ENCODE measurements around the gene FSIP1. TPM values are rescaled to one million over a fixed set of nuclear protein-coding genes. Genes with fewer than 3 reads are reported as not detected.

The FSIP1 gene
- total and polyA plus RNA-seq, 7 donors: 1.1 to 12.6 (median 1.4) TPM

- H3K36me3 ChIP-seq: peaks cover 60 to 100% (median 86%) of the 10 kb centered on the region in 4 donors
- DNase-seq: peak; percentile 66
- WGBS, 2 donors: 68 to 91% methylated on average over 13 of the region's 13 CpGs
- H3K27ac ChIP-seq: peak overlapping the region in 2 of 4 donors; percentile 48 to 97
- no peaks in the 10 kb centered on the region for H3K9me3 ChIP-seq
- TF ChIP-seq CTCF (IDR thresholded peaks at IDR 0.05) (no peak), POLR2AphosphoS5 (IDR thresholded peaks at IDR 0.05) (peak in 1 of 4 donors; percentile 39)
- intact Hi-C loops (cut with DNase I): loop anchor here (10.0 kb wide), 1 partner anchor 275 kb away; no protein-coding TSS in a partner anchor
- H3K27me3 ChIP-seq: no peaks in the 10 kb centered on the region
- H3K4me1 ChIP-seq: peaks cover 0 to 78% (median 62%) of the 10 kb centered on the region in 4 donors
- no peak overlapping the region for H3K4me3 ChIP-seq
Observed at GRCh38 chr15:39589815-39590644, 192.6 kb downstream of the FSIP1 start.

GRCh38 chr15:39589193-39589814, 193.3 kb downstream of the FSIP1 start:
- no peak overlapping the region for H3K4me3 ChIP-seq
- H3K36me3 ChIP-seq: peaks cover 64 to 100% (median 88%) of the 10 kb centered on the region in 4 donors
- H3K4me1 ChIP-seq: peaks cover 0 to 80% (median 68%) of the 10 kb centered on the region in 4 donors
- H3K27ac ChIP-seq: peak overlapping the region in 3 of 4 donors; percentile 27 to 97 (median 97)
- intact Hi-C loops (cut with DNase I): loop anchor here (10.0 kb wide), 1 partner anchor 275 kb away; no protein-coding TSS in a partner anchor
- H3K27me3 ChIP-seq: no peaks in the 10 kb centered on the region
- no peak for TF ChIP-seq EP300 (IDR thresholded peaks at IDR 0.05)
- no peak for TF ChIP-seq POLR2A (IDR thresholded peaks at IDR 0.05)
- no peak for TF ChIP-seq POLR2AphosphoS5 (IDR thresholded peaks at IDR 0.05)
- TF ChIP-seq CTCF (IDR thresholded peaks at IDR 0.05): no peak
- no peaks in the 10 kb centered on the region for H3K9me3 ChIP-seq
- WGBS, 2 donors: 57 to 87% methylated on average over 14 of the region's 14 CpGs
- no peak for DNase-seq

- Histone ChIP-seq H3K27ac (peak overlapping the region; percentile 27 to 97 (median 96)), H3K9me3 (no peaks in the 10 kb centered on the region), H3K27me3 (no peaks in the 10 kb centered on the region), H3K36me3 (peaks cover 64 to 100% (median 88%) of the 10 kb centered on the region in 4 donors), H3K4me1 (peaks cover 0 to 80% (median 73%) of the 10 kb centered on the region in 4 donors), H3K4me3 (no peak overlapping the region)
- intact Hi-C loops (cut with DNase I): loop anchor here (10.0 kb wide), 1 partner anchor 274 kb away; no protein-coding TSS in a partner anchor
- DNase-seq: no peak
- TF ChIP-seq CTCF (IDR thresholded peaks at IDR 0.05): no peak
- no peak for TF ChIP-seq EP300 (IDR thresholded peaks at IDR 0.05)
- TF ChIP-seq POLR2AphosphoS5 (IDR thresholded peaks at IDR 0.05): peak in 3 of 4 donors; percentile 12 to 33 (median 17)
- no peak for TF ChIP-seq POLR2A (IDR thresholded peaks at IDR 0.05)
- 58 to 84% methylated on average over 13 of the region's 13 CpGs for WGBS, 2 donors
Observed at GRCh38 chr15:39588531-39589192, 194.0 kb downstream of the FSIP1 start.

- Histone ChIP-seq H3K36me3 (peaks cover 61 to 100% (median 82%) of the 10 kb centered on the region in 4 donors), H3K27me3 (no peaks in the 10 kb centered on the region), H3K27ac (peak overlapping the region; percentile 89 to 97 (median 96)), H3K4me3 (no peak overlapping the region), H3K4me1 (peaks cover 0 to 80% (median 76%) of the 10 kb centered on the region in 4 donors), H3K9me3 (no peaks in the 10 kb centered on the region)
- 26 to 66% methylated on average over 13 of the region's 13 CpGs for WGBS, 2 donors
- DNase-seq: no peak
- TF ChIP-seq POLR2AphosphoS5 (IDR thresholded peaks at IDR 0.05): peak in 2 of 4 donors; percentile 11 to 25
- TF ChIP-seq CTCF (IDR thresholded peaks at IDR 0.05): no peak
- intact Hi-C loops (cut with DNase I): loop anchor here (10.0 kb wide), 1 partner anchor 273 kb away; no protein-coding TSS in a partner anchor
Observed at GRCh38 chr15:39587731-39588530, 194.7 kb downstream of the FSIP1 start.

Measured in sigmoid colon (tissue), 7 donors.